Liver (tissue), 9 donors: Measurements from ENCODE around the gene NIT2. TPM values are rescaled to one million over a fixed set of nuclear protein-coding genes. Genes with fewer than 3 reads are reported as not detected.

Experiments used
- DNase-seq: peaks from one replicate; pipeline ENCODE4 v3.0.0-alpha.2; 2017; ENCODE audit warnings: low spot score
- H3K27ac ChIP-seq, 2 donors: one replicate each; pipeline ENCODE4 v1.7.0; 2013; ENCODE audit warnings: inconsistent platforms in 2 of 2, low read length in 2 of 2, control low read depth in 1 of 2, low read depth in 1 of 2, mild to moderate bottlenecking in 1 of 2
- H3K27me3 ChIP-seq, 4 donors: one replicate each; pipeline versions ENCODE4 v1.6.1 to v1.7.0; 2013; ENCODE audit warnings: low read length in 3 of 4, inconsistent platforms in 1 of 4, mild to moderate bottlenecking in 1 of 4, moderate library complexity in 1 of 4; ENCODE audit not compliant: control insufficient read depth in 4 of 4, insufficient read depth in 4 of 4
- H3K36me3 ChIP-seq, 4 donors: one replicate each; pipeline versions ENCODE4 v1.6.1 to v1.7.0; 2013; ENCODE audit warnings: low read length in 3 of 4, mild to moderate bottlenecking in 3 of 4, low read depth in 1 of 4, moderate library complexity in 1 of 4; ENCODE audit not compliant: control insufficient read depth in 4 of 4, insufficient read depth in 3 of 4
- H3K4me1 ChIP-seq, 4 donors: one replicate each; pipeline versions ENCODE4 v1.6.1 to v1.7.0; 2013; ENCODE audit warnings: low read length in 3 of 4, mild to moderate bottlenecking in 3 of 4, moderate library complexity in 1 of 4; ENCODE audit not compliant: control insufficient read depth in 4 of 4, insufficient read depth in 4 of 4
- H3K4me3 ChIP-seq, 3 donors: one replicate each; pipeline versions ENCODE4 v1.6.1 to v1.7.0; 2013; ENCODE audit warnings: low read length in 3 of 3, control low read depth in 1 of 3, low read depth in 1 of 3, mild to moderate bottlenecking in 1 of 3
- H3K9ac ChIP-seq, 2 donors: one replicate each; pipeline ENCODE4 v1.7.0; 2013; ENCODE audit warnings: low read length in 2 of 2, mild to moderate bottlenecking in 2 of 2, moderate library complexity in 2 of 2, control low read depth in 1 of 2, low read depth in 1 of 2
- H3K9me3 ChIP-seq, 4 donors: one replicate each; pipeline versions ENCODE4 v1.6.1 to v1.7.0; 2013; ENCODE audit warnings: low read length in 3 of 4; ENCODE audit not compliant: control insufficient read depth in 4 of 4
- ATF3 ChIP-seq: IDR thresholded peaks from 2 replicates; pipeline ENCODE4 v1.6.1; 2016; ENCODE audit warnings: antibody characterized with exemption
- CTCF ChIP-seq: fragments of 150-350 bp; IDR thresholded peaks from 2 replicates; pipeline ENCODE4 v1.5.1; 2017; ENCODE audit warnings: improper control_type of control experiment, low read depth, low read length; ENCODE audit not compliant: missing input control
- EGR1 ChIP-seq, 2 donors: IDR thresholded peaks; 2 replicates each; pipeline ENCODE4 v1.6.1; 2016 to 2018; ENCODE audit warnings: antibody characterized with exemption in 2 of 2, low read depth in 2 of 2
- FOXA1 ChIP-seq: IDR thresholded peaks from 2 replicates; pipeline ENCODE4 v1.6.1; 2016; ENCODE audit warnings: antibody characterized with exemption
- FOXA2 ChIP-seq: IDR thresholded peaks from 2 replicates; pipeline ENCODE4 v1.6.1; 2016; ENCODE audit warnings: antibody characterized with exemption
- GABPA ChIP-seq, 2 donors: IDR thresholded peaks in 1 of 2; conservative IDR thresholded peaks in 1 of 2; 2 replicates each; pipeline ENCODE4 v1.6.1; 2016; ENCODE audit warnings: antibody characterized with exemption in 2 of 2, mild to moderate bottlenecking in 1 of 2, moderate library complexity in 1 of 2
- HNF4A ChIP-seq, 2 donors: conservative IDR thresholded peaks; 2 replicates each; pipeline ENCODE4 v1.6.1; 2016; ENCODE audit warnings: antibody characterized with exemption in 2 of 2, mild to moderate bottlenecking in 2 of 2
- HNF4G ChIP-seq: IDR thresholded peaks from 2 replicates; pipeline ENCODE4 v1.6.1; 2016; ENCODE audit warnings: antibody characterized with exemption
- JUND ChIP-seq, 2 donors: IDR thresholded peaks; 2 replicates each; pipeline ENCODE4 v1.6.1; 2016; ENCODE audit warnings: antibody characterized with exemption in 2 of 2
- MAX ChIP-seq: IDR thresholded peaks from 2 replicates; pipeline ENCODE4 v1.6.1; 2016; ENCODE audit warnings: antibody characterized with exemption
- NR2F2 ChIP-seq: IDR thresholded peaks from 2 replicates; pipeline ENCODE4 v1.6.1; 2016; ENCODE audit warnings: antibody characterized with exemption
- RAD21 ChIP-seq, 2 donors: IDR thresholded peaks; 2 replicates each; pipeline ENCODE4 v1.6.1; 2016; ENCODE audit warnings: antibody characterized with exemption in 2 of 2, mild to moderate bottlenecking in 2 of 2
- REST ChIP-seq: IDR thresholded peaks from 2 replicates; pipeline ENCODE4 v1.6.1; 2016; ENCODE audit warnings: antibody characterized with exemption, mild to moderate bottlenecking
- RXRA ChIP-seq, 2 donors: IDR thresholded peaks; 2 replicates each; pipeline ENCODE4 v1.6.1; 2017 to 2018; ENCODE audit warnings: antibody characterized with exemption in 2 of 2, mild to moderate bottlenecking in 1 of 2
- SP1 ChIP-seq: IDR thresholded peaks from 2 replicates; pipeline ENCODE4 v1.6.1; 2018; ENCODE audit warnings: antibody characterized with exemption, mild to moderate bottlenecking
- TAF1 ChIP-seq: conservative IDR thresholded peaks from 2 replicates; pipeline ENCODE4 v1.6.1; 2016; ENCODE audit warnings: antibody characterized with exemption, mild to moderate bottlenecking
- YY1 ChIP-seq: IDR thresholded peaks from 2 replicates; pipeline ENCODE4 v1.6.1; 2016; ENCODE audit warnings: antibody characterized with exemption, mild to moderate bottlenecking
- ZBTB33 ChIP-seq: IDR thresholded peaks from 2 replicates; pipeline ENCODE4 v1.6.1; 2016; ENCODE audit warnings: antibody characterized with exemption
- WGBS: extraction: QIAGEN DNeasy Blood & Tissue Kit; methylation state at CpG from one replicate; pipeline ENCODE4 v1.1.7; 2013; 5-methylcytosine and 5-hydroxymethylcytosine counted together
- polyA plus RNA-seq, 2 donors: library from polyadenylated mRNA; stranded (reverse) in 1 of 2; unstranded in 1 of 2; fragments of 200-250 nt in 1 of 2; fragments of >200 nt in 1 of 2; fragmentation: Nextera tagmentation in 1 of 2; extraction: Ambion mirVana in 1 of 2; gene quantifications; one replicate each; pipeline versions ENCODE4 v1.2.1 to v1.2.3, GENCODE V29; 2013 to 2015
- total RNA-seq, 2 donors: library from RNA; depleted of rRNA; stranded (reverse); fragments of >200 nt; gene quantifications; one replicate each; pipeline ENCODE4 v1.2.3, GENCODE V29; 2014
- donor health status: healthy.
- donor health status: healthy.
- donor health status: healthy.
- donor health status: healthy.
- donor health status: healthy.

The NIT2 gene
- total and polyA plus RNA-seq, 4 donors, result 32.4 to 243 (median 55.3) TPM

- peaks cover 3 to 21% (median 19%) of the 10 kb centered on the region in 4 donors for H3K36me3 ChIP-seq
- H3K27me3 ChIP-seq, result no peaks in the 10 kb centered on the region
- WGBS, result 38% methylated on average over 1 of the region's 1 CpG
- H3K27ac ChIP-seq, result no peak overlapping the region
- H3K4me3 ChIP-seq, result no peak overlapping the region
- no peak for DNase-seq
- H3K4me1 ChIP-seq, result peaks cover 0 to 14% (median 8%) of the 10 kb centered on the region in 4 donors
- TF ChIP-seq EGR1 (IDR thresholded peaks at IDR 0.05; ENCODE audit: low read depth in 2 of 2) (no peak), FOXA1 (no peak), JUND (IDR thresholded peaks at IDR 0.05) (no peak), REST (no peak), CTCF (no peak), NR2F2 (no peak), SP1 (no peak), HNF4G (no peak), GABPA (IDR thresholded peaks at IDR 0.05 in 1 of 2, conservative IDR thresholded peaks at IDR 0.05 in 1 of 2) (no peak), ZBTB33 (no peak), ATF3 (no peak), MAX (no peak), TAF1 (no peak), FOXA2 (no peak), RAD21 (IDR thresholded peaks at IDR 0.05) (no peak), YY1 (no peak), RXRA (IDR thresholded peaks at IDR 0.05) (no peak), HNF4A (conservative IDR thresholded peaks at IDR 0.05) (no peak)
- no peak overlapping the region for H3K9ac ChIP-seq
- no peaks in the 10 kb centered on the region for H3K9me3 ChIP-seq
Measured at GRCh38 chr3:100295089-100295488, 39.5 kb upstream of the NIT2 start.
